ENCODE measurements around the gene NPAS4. TPM values are rescaled to one million over a fixed set of nuclear protein-coding genes. Genes with fewer than 3 reads are reported as not detected.

NPAS4 gene
- total and polyA plus RNA-seq, 2 experiments from 2014 or later, result not detected

GRCh38 chr11:66386171-66387069, 34.4 kb upstream of the NPAS4 start:
- in situ Hi-C loops (cut with MboI), result loop anchor here (10.0 kb wide), 1 partner anchor 82 kb away; no protein-coding TSS in a partner anchor
- 5 to 6% methylated on average over 20 of the region's 20 CpGs for WGBS, 2 experiments (ENCODE audit: low coverage in 1 of 2, low lambda C conversion rate in 2 of 2, missing lambda C conversion rate in 2 of 2)
- peak overlapping the region; percentile 83 for H2AFZ ChIP-seq
- H3K27me3 ChIP-seq (replicated peaks; ENCODE audit: insufficient read depth), result no peaks in the 10 kb centered on the region; the same call in 1 of the 2 replicates
- no peaks in the 10 kb centered on the region for H3F3A ChIP-seq (ENCODE audit: insufficient read depth)
- H3K9ac ChIP-seq, result peak overlapping the region; percentile 43
- H3K4me1 ChIP-seq (ENCODE audit: insufficient read depth), result no peaks in the 10 kb centered on the region
- H3K36me3 ChIP-seq (ENCODE audit: low read depth), result no peaks in the 10 kb centered on the region
- H3K9me2 ChIP-seq (ENCODE audit: insufficient read depth), result no peaks in the 10 kb centered on the region
- no peaks in the 10 kb centered on the region for H3K9me3 ChIP-seq (ENCODE audit: low read depth)
- no peak overlapping the region for H3K27ac ChIP-seq
- H3K4me2 ChIP-seq (ENCODE audit: unreplicated experiment), result peak overlapping the region; percentile 77
- no peaks in the 10 kb centered on the region for H4K20me1 ChIP-seq (ENCODE audit: insufficient read depth)
- H3K79me2 ChIP-seq (ENCODE audit: insufficient read depth), result no peaks in the 10 kb centered on the region
- H3K4me3 ChIP-seq, result peak overlapping the region; percentile 64
- DNase-seq, result peak; percentile 84
- no peak for TF ChIP-seq EZH2 (IDR thresholded peaks at IDR 0.05; ENCODE audit: insufficient read depth, poor library complexity, severe bottlenecking)
- no peak for TF ChIP-seq EZH2phosphoT487 (IDR thresholded peaks at IDR 0.05; ENCODE audit: insufficient read depth, low read depth)

GRCh38 chr11:66388780-66389386, 32.0 kb upstream of the NPAS4 start:
- Histone ChIP-seq H3K9ac (no peak overlapping the region), H3K4me1 (ENCODE audit: insufficient read depth) (no peaks in the 10 kb centered on the region), H3K9me3 (ENCODE audit: low read depth) (no peaks in the 10 kb centered on the region), H3K9me2 (ENCODE audit: insufficient read depth) (no peaks in the 10 kb centered on the region), H3K4me2 (ENCODE audit: unreplicated experiment) (no peak overlapping the region), H3K27me3 (replicated peaks; ENCODE audit: insufficient read depth) (peaks cover 11% of the 10 kb centered on the region), H3F3A (ENCODE audit: insufficient read depth) (no peaks in the 10 kb centered on the region), H2AFZ (no peak overlapping the region), H3K79me2 (ENCODE audit: insufficient read depth) (no peaks in the 10 kb centered on the region), H3K4me3 (no peak overlapping the region), H4K20me1 (ENCODE audit: insufficient read depth) (no peaks in the 10 kb centered on the region), H3K27ac (no peak overlapping the region), H3K36me3 (ENCODE audit: low read depth) (no peaks in the 10 kb centered on the region)
- no peak for TF ChIP-seq EZH2phosphoT487 (IDR thresholded peaks at IDR 0.05; ENCODE audit: insufficient read depth, low read depth)
- no peak for TF ChIP-seq EZH2 (IDR thresholded peaks at IDR 0.05; ENCODE audit: insufficient read depth, poor library complexity, severe bottlenecking)
- peak; percentile 81 for DNase-seq
- 17 to 20% methylated on average over 8 of the region's 8 CpGs for WGBS, 2 experiments (ENCODE audit: low coverage in 1 of 2, low lambda C conversion rate in 2 of 2, missing lambda C conversion rate in 2 of 2)
- in situ Hi-C loops (cut with MboI), result loop anchor here (10.0 kb wide), 1 partner anchor 84 kb away; no protein-coding TSS in a partner anchor

- no peaks in the 10 kb centered on the region for H3K4me1 ChIP-seq (ENCODE audit: insufficient read depth)
- H3K4me3 ChIP-seq, result no peak overlapping the region
- no peak overlapping the region for H3K27ac ChIP-seq
- WGBS, 2 experiments (ENCODE audit: low coverage in 1 of 2, low lambda C conversion rate in 2 of 2, missing lambda C conversion rate in 2 of 2), result 70 to 80% methylated on average over 6 of the region's 6 CpGs
- H3K9me3 ChIP-seq (ENCODE audit: low read depth), result no peaks in the 10 kb centered on the region
- H4K20me1 ChIP-seq (ENCODE audit: insufficient read depth), result no peaks in the 10 kb centered on the region
- TF ChIP-seq EZH2 (IDR thresholded peaks at IDR 0.05; ENCODE audit: insufficient read depth, poor library complexity, severe bottlenecking) (no peak), EZH2phosphoT487 (IDR thresholded peaks at IDR 0.05; ENCODE audit: insufficient read depth, low read depth) (no peak)
- H3K27me3 ChIP-seq (replicated peaks; ENCODE audit: insufficient read depth), result peaks cover 19% of the 10 kb centered on the region
- H2AFZ ChIP-seq, result no peak overlapping the region
- H3F3A ChIP-seq (ENCODE audit: insufficient read depth), result no peaks in the 10 kb centered on the region
- no peak for DNase-seq
- H3K79me2 ChIP-seq (ENCODE audit: insufficient read depth), result no peaks in the 10 kb centered on the region
- H3K4me2 ChIP-seq (ENCODE audit: unreplicated experiment), result no peak overlapping the region
- H3K9ac ChIP-seq, result no peak overlapping the region
- H3K9me2 ChIP-seq (ENCODE audit: insufficient read depth), result no peaks in the 10 kb centered on the region
- no peaks in the 10 kb centered on the region for H3K36me3 ChIP-seq (ENCODE audit: low read depth)
- in situ Hi-C loops (cut with MboI), result no loop called here
These were observed 29.5 kb upstream of the NPAS4 start for GRCh38 chr11:66391322-66391721.

GRCh38 chr11:66393954-66394353, 26.9 kb upstream of the NPAS4 start:
- Histone ChIP-seq H3K4me2 (ENCODE audit: unreplicated experiment) (no peak overlapping the region), H3K27ac (no peak overlapping the region), H3F3A (ENCODE audit: insufficient read depth) (no peaks in the 10 kb centered on the region), H3K4me3 (no peak overlapping the region), H4K20me1 (ENCODE audit: insufficient read depth) (no peaks in the 10 kb centered on the region), H3K4me1 (ENCODE audit: insufficient read depth) (no peaks in the 10 kb centered on the region), H3K9me3 (ENCODE audit: low read depth) (no peaks in the 10 kb centered on the region), H3K27me3 (replicated peaks; ENCODE audit: insufficient read depth) (peaks cover 24% of the 10 kb centered on the region), H2AFZ (no peak overlapping the region), H3K9ac (no peak overlapping the region), H3K9me2 (ENCODE audit: insufficient read depth) (no peaks in the 10 kb centered on the region), H3K36me3 (ENCODE audit: low read depth) (no peaks in the 10 kb centered on the region), H3K79me2 (ENCODE audit: insufficient read depth) (no peaks in the 10 kb centered on the region)
- WGBS, 2 experiments (ENCODE audit: low coverage in 1 of 2, low lambda C conversion rate in 2 of 2, missing lambda C conversion rate in 2 of 2), result 67 to 68% methylated on average over 3 of the region's 3 CpGs
- no peak for DNase-seq
- in situ Hi-C loops (cut with MboI), result no loop called here
- TF ChIP-seq EZH2 (IDR thresholded peaks at IDR 0.05; ENCODE audit: insufficient read depth, poor library complexity, severe bottlenecking), result no peak
- no peak for TF ChIP-seq EZH2phosphoT487 (IDR thresholded peaks at IDR 0.05; ENCODE audit: insufficient read depth, low read depth)
